Astrocyte (in vitro differentiated cells and primary cell): ENCODE results near the gene ACOX3.

ENCODE experiments used
- EZH2 ChIP-seq: IDR thresholded peaks from 2 replicates; pipeline ENCODE4 v1.6.1; 2012; ENCODE audit warnings: mild to moderate bottlenecking, low read length, inconsistent platforms; ENCODE audit not compliant: insufficient read depth
- TF ChIP-seq, protein P1 (sequence below): IDR thresholded peaks from 2 replicates; pipeline ENCODE4 v1.5.1; 2011; ENCODE audit warnings: low read depth, mild to moderate bottlenecking, inconsistent platforms, low read length, moderate library complexity; ENCODE audit not compliant: insufficient read depth

DNA sequence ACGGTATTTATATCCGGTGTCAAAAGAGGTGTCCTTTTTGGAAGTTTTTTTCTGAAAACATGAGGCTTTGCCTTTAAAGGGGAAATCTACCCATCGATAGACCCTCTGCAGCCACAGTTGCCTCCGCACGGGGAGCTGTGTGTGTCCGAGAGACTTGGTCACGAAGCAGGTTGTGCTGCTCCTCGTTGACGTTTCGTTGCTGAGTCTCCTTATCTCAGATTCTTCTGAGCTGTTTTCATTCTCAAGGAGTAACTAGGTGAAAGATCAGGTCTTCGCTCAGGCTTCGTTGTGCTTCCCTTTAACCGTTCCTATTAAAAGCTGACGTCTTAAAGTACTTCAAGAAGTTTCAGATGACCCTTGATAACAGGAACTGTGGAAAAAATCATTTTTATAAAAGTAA, 23.9 kb upstream of the ACOX3 start:
- TF ChIP-seq EZH2: no peak
- TF ChIP-seq, protein P1, sequence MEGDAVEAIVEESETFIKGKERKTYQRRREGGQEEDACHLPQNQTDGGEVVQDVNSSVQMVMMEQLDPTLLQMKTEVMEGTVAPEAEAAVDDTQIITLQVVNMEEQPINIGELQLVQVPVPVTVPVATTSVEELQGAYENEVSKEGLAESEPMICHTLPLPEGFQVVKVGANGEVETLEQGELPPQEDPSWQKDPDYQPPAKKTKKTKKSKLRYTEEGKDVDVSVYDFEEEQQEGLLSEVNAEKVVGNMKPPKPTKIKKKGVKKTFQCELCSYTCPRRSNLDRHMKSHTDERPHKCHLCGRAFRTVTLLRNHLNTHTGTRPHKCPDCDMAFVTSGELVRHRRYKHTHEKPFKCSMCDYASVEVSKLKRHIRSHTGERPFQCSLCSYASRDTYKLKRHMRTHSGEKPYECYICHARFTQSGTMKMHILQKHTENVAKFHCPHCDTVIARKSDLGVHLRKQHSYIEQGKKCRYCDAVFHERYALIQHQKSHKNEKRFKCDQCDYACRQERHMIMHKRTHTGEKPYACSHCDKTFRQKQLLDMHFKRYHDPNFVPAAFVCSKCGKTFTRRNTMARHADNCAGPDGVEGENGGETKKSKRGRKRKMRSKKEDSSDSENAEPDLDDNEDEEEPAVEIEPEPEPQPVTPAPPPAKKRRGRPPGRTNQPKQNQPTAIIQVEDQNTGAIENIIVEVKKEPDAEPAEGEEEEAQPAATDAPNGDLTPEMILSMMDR: no peak
